K562 treated with DMSO at 1 percent for 12 hours (cell line): ENCODE data around the gene PTAFR. TPM values are rescaled to one million over a fixed set of nuclear protein-coding genes. Genes with fewer than 3 reads are reported as not detected.

Experiments
- total RNA-seq: library from RNA; unstranded; fragments of 300-600 nt; gene quantifications from 2 replicates; pipeline ENCODE4 v1.2.3, GENCODE V29; 2022; ENCODE audit not compliant: insufficient read depth

Gene PTAFR
- 0.72 and 1.2 TPM in 2 replicates for total RNA-seq

GRCh38 chr1:28176492-28177470 is at the start of gene PTAFR:
PTAFR (minus strand) TSS chr1:28176690; CDS start chr1:28151021, 25,669 bp downstream.

Other genes with a start within 250 kb of the PTAFR start
- 0.92 and 1.0 TPM in 2 replicates for gene SMPDL3B, start 241.7 kb downstream of the PTAFR start, total RNA-seq
- gene XKR8, start 216.7 kb downstream of the PTAFR start, total RNA-seq = 4.2 and 5.4 TPM in 2 replicates
- gene EYA3, start 88.1 kb downstream of the PTAFR start, total RNA-seq = 7.0 and 22.6 TPM in 2 replicates
- 198 and 218 TPM in 2 replicates for gene DNAJC8, start 56.3 kb upstream of the PTAFR start, total RNA-seq
- 779 and 844 TPM in 2 replicates for gene ATP5IF1, start 59.4 kb upstream of the PTAFR start, total RNA-seq
- 89.0 and 152 TPM in 2 replicates for gene SESN2, start 82.8 kb upstream of the PTAFR start, total RNA-seq
- 33.1 and 36.1 TPM in 2 replicates for gene MED18, start 152.3 kb upstream of the PTAFR start, total RNA-seq
- gene PHACTR4, start 193.1 kb upstream of the PTAFR start, total RNA-seq = 16.7 and 35.0 TPM in 2 replicates